Kidney epithelial cell (primary cell): ENCODE results near the gene SLC44A2. TPM values are rescaled to one million over a fixed set of nuclear protein-coding genes. Genes with fewer than 3 reads are reported as not detected.

Experiments used
- DNase-seq: peaks from one replicate; pipeline ENCODE4 v3.0.0-alpha.2; 2010; ENCODE audit warnings: low read depth
- H3K27me3 ChIP-seq: 2 replicates; pipeline ENCODE4 v1.6.0; 2011; ENCODE audit warnings: low read length; ENCODE audit not compliant: control insufficient read depth, insufficient read depth
- H3K36me3 ChIP-seq: 2 replicates; pipeline ENCODE4 v1.5.1; 2011; ENCODE audit warnings: low read length; ENCODE audit not compliant: control insufficient read depth, insufficient read depth
- H3K4me3 ChIP-seq: 2 replicates; pipeline ENCODE4 v1.5.1; 2011; ENCODE audit warnings: low read depth, mild to moderate bottlenecking, control low read depth, low read length
- total RNA-seq: library from RNA; depleted of rRNA; stranded (reverse); fragments of >200 nt; gene quantifications from 2 replicates; pipeline ENCODE4 v1.2.3, GENCODE V29; 2015
- TF ChIP-seq, protein P1 (sequence below): IDR thresholded peaks from 2 replicates; pipeline ENCODE4 v1.5.1; 2011; ENCODE audit warnings: mild to moderate bottlenecking, moderate library complexity, low read length, control low read depth, inconsistent platforms; ENCODE audit not compliant: insufficient read depth, poor library complexity, severe bottlenecking

Gene SLC44A2
- total RNA-seq, 1 donor from 2014 or later = 88.5 TPM

DNA sequence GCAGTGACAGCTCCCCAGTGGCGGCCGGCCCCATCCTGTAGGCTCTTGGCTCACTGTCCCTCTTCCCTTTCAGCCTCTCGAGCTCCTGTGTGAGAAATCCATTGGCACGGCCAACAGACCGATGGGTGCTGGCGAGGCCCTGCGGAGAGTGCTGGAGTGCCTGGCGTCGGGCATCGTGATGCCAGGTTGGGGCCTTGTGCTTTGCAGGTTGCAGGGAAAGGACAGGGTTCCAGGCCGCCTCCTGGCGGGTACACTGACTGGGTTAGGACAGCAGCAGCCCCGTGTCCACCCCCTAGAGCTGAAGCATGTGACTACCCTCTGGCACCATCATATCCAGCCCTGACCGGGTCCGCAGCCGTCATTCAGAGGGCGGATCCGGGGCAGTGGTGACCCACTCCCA lies 54.4 kb downstream of the SLC44A2 start:
- TF ChIP-seq, protein P1, sequence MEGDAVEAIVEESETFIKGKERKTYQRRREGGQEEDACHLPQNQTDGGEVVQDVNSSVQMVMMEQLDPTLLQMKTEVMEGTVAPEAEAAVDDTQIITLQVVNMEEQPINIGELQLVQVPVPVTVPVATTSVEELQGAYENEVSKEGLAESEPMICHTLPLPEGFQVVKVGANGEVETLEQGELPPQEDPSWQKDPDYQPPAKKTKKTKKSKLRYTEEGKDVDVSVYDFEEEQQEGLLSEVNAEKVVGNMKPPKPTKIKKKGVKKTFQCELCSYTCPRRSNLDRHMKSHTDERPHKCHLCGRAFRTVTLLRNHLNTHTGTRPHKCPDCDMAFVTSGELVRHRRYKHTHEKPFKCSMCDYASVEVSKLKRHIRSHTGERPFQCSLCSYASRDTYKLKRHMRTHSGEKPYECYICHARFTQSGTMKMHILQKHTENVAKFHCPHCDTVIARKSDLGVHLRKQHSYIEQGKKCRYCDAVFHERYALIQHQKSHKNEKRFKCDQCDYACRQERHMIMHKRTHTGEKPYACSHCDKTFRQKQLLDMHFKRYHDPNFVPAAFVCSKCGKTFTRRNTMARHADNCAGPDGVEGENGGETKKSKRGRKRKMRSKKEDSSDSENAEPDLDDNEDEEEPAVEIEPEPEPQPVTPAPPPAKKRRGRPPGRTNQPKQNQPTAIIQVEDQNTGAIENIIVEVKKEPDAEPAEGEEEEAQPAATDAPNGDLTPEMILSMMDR = no peak
- DNase-seq = no peak
- no peak overlapping the region for H3K4me3 ChIP-seq
- no peaks in the 10 kb centered on the region for H3K27me3 ChIP-seq
- H3K36me3 ChIP-seq = peaks cover 18% of the 10 kb centered on the region

DNA sequence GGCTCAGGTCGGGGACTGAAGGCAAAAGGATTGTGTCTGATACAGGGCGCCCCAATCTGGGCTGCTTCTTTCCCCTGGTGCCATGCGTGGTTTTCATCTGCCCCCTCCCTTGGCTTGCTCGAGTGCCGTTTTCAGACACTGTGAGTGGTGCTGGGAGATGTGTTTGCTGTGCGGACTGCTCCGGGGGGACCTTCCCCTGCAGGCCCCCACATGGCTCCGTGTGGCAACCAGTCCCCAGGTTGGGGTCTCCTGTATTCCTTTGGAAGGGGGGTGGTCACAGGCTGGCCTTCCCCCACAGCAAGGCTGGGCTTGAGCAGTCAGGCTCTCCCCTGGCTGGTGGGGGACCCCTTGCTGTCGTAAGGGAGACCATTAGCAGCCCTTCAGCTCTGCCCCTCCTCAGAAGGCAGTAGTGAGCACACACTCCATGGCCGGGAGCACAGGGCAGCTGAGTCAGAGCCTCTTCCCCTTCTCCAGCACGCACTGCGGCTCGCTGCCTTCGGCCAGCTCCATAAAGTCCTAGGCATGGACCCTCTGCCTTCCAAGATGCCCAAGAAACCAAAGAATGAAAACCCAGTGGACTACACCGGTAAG lies 55.3 kb downstream of the SLC44A2 start:
- Histone ChIP-seq H3K36me3 (peaks cover 17% of the 10 kb centered on the region), H3K27me3 (no peaks in the 10 kb centered on the region), H3K4me3 (no peak overlapping the region)
- no peak for DNase-seq
- TF ChIP-seq, protein P1 = no peak

DNA sequence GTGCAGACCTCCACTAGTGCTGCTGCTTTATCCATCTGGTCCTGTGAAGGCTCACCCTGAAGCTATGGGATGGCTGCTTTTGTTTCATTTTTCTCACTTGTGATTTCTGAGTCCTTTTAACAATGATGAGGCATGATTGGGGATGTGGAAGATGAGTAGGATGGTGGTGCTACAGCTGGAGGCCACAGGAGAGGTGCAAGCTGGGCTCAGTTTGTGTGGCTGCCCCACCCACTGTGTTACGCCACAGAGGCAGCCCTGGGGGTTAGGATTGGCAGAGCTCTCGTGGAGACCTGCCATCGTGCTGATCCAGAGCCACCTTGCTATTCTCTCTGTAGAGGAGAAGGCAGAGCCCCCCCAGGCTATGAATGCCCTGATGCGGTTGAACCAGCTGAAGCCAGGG lies 56.3 kb downstream of the SLC44A2 start:
- Histone ChIP-seq H3K36me3 (peaks cover 16% of the 10 kb centered on the region), H3K4me3 (no peak overlapping the region), H3K27me3 (no peaks in the 10 kb centered on the region)
- DNase-seq = no peak
- TF ChIP-seq, protein P1 = no peak

DNA sequence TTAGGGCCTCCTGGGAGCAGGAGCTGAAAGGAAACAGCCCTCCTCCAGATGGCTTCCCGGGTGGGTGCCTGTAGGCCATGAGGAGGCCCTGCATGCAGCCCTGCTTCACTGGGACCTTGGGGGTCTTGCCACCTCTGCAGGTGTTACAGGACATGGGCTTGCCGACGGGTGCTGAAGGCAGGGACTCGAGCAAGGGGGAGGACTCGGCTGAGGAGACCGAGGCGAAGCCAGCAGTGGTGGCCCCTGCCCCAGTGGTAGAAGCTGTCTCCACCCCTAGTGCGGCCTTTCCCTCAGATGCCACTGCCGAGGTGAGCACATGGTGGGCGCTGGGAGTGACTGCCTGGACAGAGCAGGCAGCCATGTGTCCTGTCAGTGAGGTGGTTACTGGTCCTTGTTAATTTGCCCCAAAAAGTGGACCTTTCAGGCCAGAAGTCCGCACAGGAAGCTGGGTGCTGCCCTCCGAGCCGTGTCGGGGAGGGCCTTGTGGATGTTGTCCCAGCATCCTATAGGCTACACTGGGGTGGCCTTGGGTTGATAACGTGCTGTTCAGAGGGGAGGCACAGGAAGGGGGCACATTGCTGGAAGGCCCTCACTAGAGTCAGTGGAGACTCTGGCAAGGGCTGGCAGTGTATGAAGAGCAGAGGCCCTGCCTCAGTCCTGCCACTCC lies 57.2 kb downstream of the SLC44A2 start:
- Histone ChIP-seq H3K27me3 (no peaks in the 10 kb centered on the region), H3K36me3 (peaks cover 16% of the 10 kb centered on the region), H3K4me3 (no peak overlapping the region)
- no peak for DNase-seq
- TF ChIP-seq, protein P1 = no peak

DNA sequence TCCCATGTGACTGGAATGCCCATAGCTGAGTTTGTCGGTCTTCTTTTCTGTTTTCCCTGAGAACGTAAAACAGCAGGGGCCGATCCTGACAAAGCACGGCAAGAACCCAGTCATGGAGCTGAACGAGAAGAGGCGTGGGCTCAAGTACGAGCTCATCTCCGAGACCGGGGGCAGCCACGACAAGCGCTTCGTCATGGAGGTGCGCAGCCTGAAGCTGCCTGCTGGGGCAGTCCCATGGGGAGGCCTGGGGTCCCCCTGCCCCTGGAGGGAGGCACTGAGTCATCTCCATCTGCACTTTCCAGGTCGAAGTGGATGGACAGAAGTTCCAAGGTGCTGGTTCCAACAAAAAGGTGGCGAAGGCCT lies 57.7 kb downstream of the SLC44A2 start:
- no peak for DNase-seq
- H3K4me3 ChIP-seq = no peak overlapping the region
- TF ChIP-seq, protein P1 = no peak
- peaks cover 18% of the 10 kb centered on the region for H3K36me3 ChIP-seq
- no peaks in the 10 kb centered on the region for H3K27me3 ChIP-seq

DNA sequence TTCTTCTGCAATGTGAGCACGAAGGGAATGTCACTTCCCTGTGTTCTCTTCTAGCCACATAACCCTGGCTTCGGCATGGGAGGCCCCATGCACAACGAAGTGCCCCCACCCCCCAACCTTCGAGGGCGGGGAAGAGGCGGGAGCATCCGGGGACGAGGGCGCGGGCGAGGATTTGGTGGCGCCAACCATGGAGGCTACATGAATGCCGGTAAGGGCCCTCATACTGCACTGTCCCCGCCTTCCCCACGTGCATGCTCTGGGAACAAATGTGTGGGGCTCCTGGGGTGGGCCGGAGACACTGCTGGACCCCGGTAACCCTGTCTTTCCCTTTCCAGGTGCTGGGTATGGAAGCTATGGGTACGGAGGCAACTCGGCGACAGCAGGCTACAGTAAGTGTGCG lies 58.2 kb downstream of the SLC44A2 start:
- Histone ChIP-seq H3K36me3 (peaks cover 20% of the 10 kb centered on the region), H3K27me3 (no peaks in the 10 kb centered on the region), H3K4me3 (no peak overlapping the region)
- DNase-seq = no peak
- TF ChIP-seq, protein P1 = no peak
